Vagina (tissue), 2 donors: ENCODE measurements around the gene CXCR5.

ENCODE experiments used
- POLR2A ChIP-seq, 2 donors: fragments of 450-650 bp; IDR thresholded peaks; one replicate each; pipeline ENCODE4 v1.6.1; 2017; ENCODE audit warnings: antibody characterized with exemption in 2 of 2, mild to moderate bottlenecking in 2 of 2, moderate library complexity in 2 of 2
- TF ChIP-seq, protein P1 (sequence below), 3 experiments: fragments of 450-650 bp in 2 of 3; fragments of 200-600 bp in 1 of 3; sonication (generic) in 1 of 3; IDR thresholded peaks; one replicate each; pipeline ENCODE4 v1.5.1; 2017 to 2019; ENCODE audit warnings: antibody characterized with exemption in 3 of 3, mild to moderate bottlenecking in 2 of 3, moderate library complexity in 2 of 3

DNA sequence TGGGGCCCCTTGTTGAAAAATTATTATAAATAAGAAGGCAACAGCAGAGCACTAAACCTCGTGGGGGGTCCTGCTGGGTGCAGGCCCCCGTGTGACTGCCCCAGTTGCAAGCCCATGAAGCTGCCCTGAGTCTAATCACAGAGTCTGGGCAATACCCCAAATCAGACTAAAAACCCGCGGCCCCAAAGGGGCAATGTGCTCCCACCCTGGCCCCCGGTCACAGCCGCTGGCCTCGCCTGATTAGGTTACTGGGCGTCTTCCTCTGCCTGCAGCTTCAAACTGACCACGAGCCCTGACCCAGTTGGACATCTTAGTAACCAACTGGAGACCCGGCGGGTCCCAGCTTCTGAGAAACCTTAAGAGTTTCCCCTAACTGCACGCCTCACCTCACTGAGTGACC is 1.6 kb downstream of the CXCR5 start:
- TF ChIP-seq, protein P1, sequence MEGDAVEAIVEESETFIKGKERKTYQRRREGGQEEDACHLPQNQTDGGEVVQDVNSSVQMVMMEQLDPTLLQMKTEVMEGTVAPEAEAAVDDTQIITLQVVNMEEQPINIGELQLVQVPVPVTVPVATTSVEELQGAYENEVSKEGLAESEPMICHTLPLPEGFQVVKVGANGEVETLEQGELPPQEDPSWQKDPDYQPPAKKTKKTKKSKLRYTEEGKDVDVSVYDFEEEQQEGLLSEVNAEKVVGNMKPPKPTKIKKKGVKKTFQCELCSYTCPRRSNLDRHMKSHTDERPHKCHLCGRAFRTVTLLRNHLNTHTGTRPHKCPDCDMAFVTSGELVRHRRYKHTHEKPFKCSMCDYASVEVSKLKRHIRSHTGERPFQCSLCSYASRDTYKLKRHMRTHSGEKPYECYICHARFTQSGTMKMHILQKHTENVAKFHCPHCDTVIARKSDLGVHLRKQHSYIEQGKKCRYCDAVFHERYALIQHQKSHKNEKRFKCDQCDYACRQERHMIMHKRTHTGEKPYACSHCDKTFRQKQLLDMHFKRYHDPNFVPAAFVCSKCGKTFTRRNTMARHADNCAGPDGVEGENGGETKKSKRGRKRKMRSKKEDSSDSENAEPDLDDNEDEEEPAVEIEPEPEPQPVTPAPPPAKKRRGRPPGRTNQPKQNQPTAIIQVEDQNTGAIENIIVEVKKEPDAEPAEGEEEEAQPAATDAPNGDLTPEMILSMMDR (IDR thresholded peaks at IDR 0.05), result no peak
- TF ChIP-seq POLR2A (IDR thresholded peaks at IDR 0.05), result no peak
